Upper lobe of left lung (tissue), 6 donors: ENCODE data around the gene TBC1D16. TPM values are rescaled to one million over a fixed set of nuclear protein-coding genes. Genes with fewer than 3 reads are reported as not detected.
A peak's percentile ranks its signal among the peaks of the same experiment; 100 is the strongest.

Experiments used
- ATAC-seq, 2 donors: fragments of 200-7000 bp; cut with Tn5 transposase; one replicate each; pipeline ENCODE4 v1.9.1; 2022; ENCODE audit warnings: mild to moderate bottlenecking in 2 of 2, moderate library complexity in 2 of 2; ENCODE audit not compliant: low FRiP score in 2 of 2
- DNase-seq, 2 donors: peaks; one replicate each; pipeline ENCODE4 v3.0.0-alpha.2; 2019 to 2020
- H3K27ac ChIP-seq, 4 donors: fragments of 200-600 bp; sonication (generic); one replicate each; pipeline ENCODE4 v1.5.1; 2016 to 2019
- H3K27me3 ChIP-seq, 4 donors: fragments of 200-600 bp; sonication (generic); one replicate each; pipeline ENCODE4 v1.5.1; 2017 to 2019
- H3K36me3 ChIP-seq, 4 donors: fragments of 200-600 bp; sonication (generic); one replicate each; pipeline ENCODE4 v1.5.1; 2016 to 2019
- H3K4me1 ChIP-seq, 4 donors: fragments of 200-600 bp; sonication (generic); one replicate each; pipeline ENCODE4 v1.5.1; 2018 to 2019
- H3K4me3 ChIP-seq, 4 donors: fragments of 200-600 bp; sonication (generic); one replicate each; pipeline ENCODE4 v1.5.1; 2017 to 2019; ENCODE audit warnings: mild to moderate bottlenecking in 2 of 4, moderate library complexity in 1 of 4
- H3K9me3 ChIP-seq, 4 donors: fragments of 200-600 bp; sonication (generic); one replicate each; pipeline ENCODE4 v1.5.1; 2018 to 2019
- CTCF ChIP-seq, 6 experiments: fragments of 450-650 bp in 4 of 6; fragments of 200-600 bp in 2 of 6; sonication (generic) in 2 of 6; IDR thresholded peaks; one replicate each; pipeline ENCODE4 v1.5.1; 2016 to 2019; ENCODE audit warnings: antibody characterized with exemption in 6 of 6
- EP300 ChIP-seq, 4 donors: sonication (generic); formaldehyde crosslinking; IDR thresholded peaks; one replicate each; pipeline ENCODE4 v1.5.1; 2017; ENCODE audit warnings: antibody characterized with exemption in 4 of 4, control low read depth in 2 of 4
- POLR2A ChIP-seq, 4 donors: fragments of 450-650 bp; IDR thresholded peaks; one replicate each; pipeline ENCODE4 v1.5.1; 2016 to 2017; ENCODE audit warnings: antibody characterized with exemption in 4 of 4, mild to moderate bottlenecking in 2 of 4
- POLR2AphosphoS5 ChIP-seq, 2 donors: sonication (generic); formaldehyde crosslinking; IDR thresholded peaks; one replicate each; pipeline ENCODE4 v1.5.1; 2017; ENCODE audit warnings: antibody characterized with exemption in 2 of 2
- WGBS, 2 donors: methylation state at CpG; one replicate each; pipeline ENCODE4 v1.1.5; 2017 to 2018; 5-methylcytosine and 5-hydroxymethylcytosine counted together
- total RNA-seq, 6 donors: library from RNA; depleted of rRNA in 4 of 6; stranded (reverse); fragments of >200 nt in 4 of 6; gene quantifications; one replicate each; pipeline versions ENCODE4 v1.1.0 to v1.2.1, GENCODE V29; 2016 to 2021
- donor health status: DM: no; HTN: no; CAD: no; lungs with moderate emphysema.
- donor health status: DM: no; HTN: yes; CAD: no; lungs with severe emphysema.

TBC1D16 gene
- total RNA-seq, 6 donors from 2014 or later: 15.6 to 60.8 (median 24.1) TPM

- Histone ChIP-seq H3K4me1 (peaks cover 28 to 39% (median 31%) of the 10 kb centered on the region in 4 donors), H3K27me3 (no peaks in the 10 kb centered on the region), H3K4me3 (peak overlapping the region in 3 of 4 donors; percentile 32 to 43 (median 42)), H3K27ac (peak overlapping the region; percentile 87 to 92 (median 90)), H3K36me3 (no peaks in the 10 kb centered on the region), H3K9me3 (no peaks in the 10 kb centered on the region)
- TF ChIP-seq EP300 (IDR thresholded peaks at IDR 0.05): no peak
- no peak for TF ChIP-seq CTCF (IDR thresholded peaks at IDR 0.05)
- no peak for TF ChIP-seq POLR2AphosphoS5 (IDR thresholded peaks at IDR 0.05)
- no peak for TF ChIP-seq POLR2A (IDR thresholded peaks at IDR 0.05)
- DNase-seq (no peak), ATAC-seq (peak; percentile 42 to 47)
- WGBS, 2 donors: 66 to 86% methylated on average over 9 to 15 of the region's 15 CpGs
These were observed 34.9 kb upstream of the TBC1D16 start for GRCh38 chr17:80070375-80071115.

DNA sequence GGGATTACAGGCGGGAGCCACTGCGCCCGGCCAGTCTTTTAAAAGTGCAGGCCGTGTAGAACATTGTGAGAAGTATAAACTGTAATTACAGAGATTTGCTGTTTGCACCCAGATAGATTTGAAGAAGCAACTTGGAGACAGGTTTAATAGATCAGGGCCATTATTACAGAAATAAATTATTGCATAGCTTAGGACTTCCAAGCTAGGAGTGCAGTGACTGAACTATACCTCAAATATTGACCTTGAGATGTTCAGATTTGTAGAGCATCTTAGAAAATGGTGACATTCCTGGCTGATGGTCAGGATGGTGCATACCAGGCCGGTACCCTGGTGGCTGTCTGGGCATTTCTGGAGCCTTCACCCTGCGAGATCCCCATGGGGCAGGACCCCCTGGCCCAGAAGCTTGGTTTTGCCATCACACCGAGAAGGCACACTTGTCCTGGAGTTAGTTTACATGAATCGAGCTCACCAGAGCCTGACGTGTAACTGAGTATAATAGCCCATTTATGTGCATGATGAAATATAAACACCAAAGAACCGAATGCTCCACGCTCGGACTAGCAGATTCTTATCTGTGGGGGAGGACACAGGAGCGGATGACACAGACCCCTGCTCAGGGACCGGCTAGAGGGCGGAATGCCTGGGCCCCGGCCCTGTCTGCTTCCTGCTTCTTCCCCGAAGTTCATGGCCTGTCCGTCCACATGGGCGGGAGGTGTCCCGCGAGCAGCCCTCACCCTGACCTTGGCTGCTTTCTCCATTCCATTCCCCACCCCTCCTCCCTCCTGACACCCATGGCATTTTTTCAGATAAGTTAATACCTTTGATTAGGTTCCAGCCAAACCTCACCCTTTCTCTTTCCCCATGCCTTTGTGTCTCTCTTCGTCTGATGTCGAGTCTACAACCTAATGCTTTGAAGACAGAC lies 32.9 kb upstream of the TBC1D16 start:
- ATAC-seq (peak; percentile 66 to 82), DNase-seq (no peak)
- Histone ChIP-seq H3K9me3 (no peaks in the 10 kb centered on the region), H3K27me3 (no peaks in the 10 kb centered on the region), H3K27ac (peak overlapping the region; percentile 87 to 92 (median 90)), H3K4me3 (no peak overlapping the region), H3K4me1 (peaks cover 29 to 45% (median 35%) of the 10 kb centered on the region in 4 donors), H3K36me3 (no peaks in the 10 kb centered on the region)
- WGBS, 2 donors: 64 to 67% methylated on average over 18 to 23 of the region's 23 CpGs
- TF ChIP-seq POLR2A (IDR thresholded peaks at IDR 0.05): no peak
- peak in 1 of 4 donors; percentile 55 for TF ChIP-seq EP300 (IDR thresholded peaks at IDR 0.05)
- TF ChIP-seq CTCF (IDR thresholded peaks at IDR 0.05): no peak
- TF ChIP-seq POLR2AphosphoS5 (IDR thresholded peaks at IDR 0.05): peak; percentile 48 to 51

DNA sequence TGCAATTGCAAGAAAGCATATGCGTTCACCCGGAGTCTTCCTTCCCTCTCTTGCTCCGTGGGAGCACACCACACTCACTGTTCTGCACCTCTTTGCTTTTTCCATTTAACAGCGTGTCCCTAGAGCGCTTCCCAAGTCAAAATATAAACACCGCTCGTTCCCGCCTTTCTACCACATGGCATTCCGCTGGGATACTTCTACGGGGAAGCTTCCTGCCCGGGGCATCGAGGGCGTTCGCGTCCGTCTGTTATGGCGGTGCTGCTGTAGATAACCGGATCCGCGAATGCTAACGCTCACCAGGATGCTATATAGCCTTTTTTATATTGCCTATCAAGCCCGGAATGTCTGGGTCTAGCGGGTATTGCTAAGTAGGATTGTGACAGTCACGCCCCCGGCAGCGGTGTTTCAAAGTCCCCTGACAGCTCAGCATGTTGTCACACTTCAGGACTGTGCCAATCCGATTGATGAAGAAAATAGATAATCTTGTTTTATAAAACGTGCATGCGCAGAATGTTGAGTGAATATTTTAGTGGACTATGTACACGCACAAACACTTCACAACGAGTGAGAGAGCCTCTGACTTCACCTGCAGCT lies 31.8 kb upstream of the TBC1D16 start:
- ATAC-seq (no peak), DNase-seq (no peak)
- H3K9me3 ChIP-seq: no peaks in the 10 kb centered on the region
- peak overlapping the region in 1 of 4 donors; percentile 90 for H3K27ac ChIP-seq
- H3K4me1 ChIP-seq: peaks cover 29 to 45% (median 35%) of the 10 kb centered on the region in 4 donors
- H3K36me3 ChIP-seq: no peaks in the 10 kb centered on the region
- TF ChIP-seq POLR2A (IDR thresholded peaks at IDR 0.05) (no peak), CTCF (IDR thresholded peaks at IDR 0.05) (no peak), POLR2AphosphoS5 (IDR thresholded peaks at IDR 0.05) (no peak), EP300 (IDR thresholded peaks at IDR 0.05) (no peak)
- H3K27me3 ChIP-seq: no peaks in the 10 kb centered on the region
- 94 to 97% methylated on average over 31 of the region's 31 CpGs for WGBS, 2 donors
- H3K4me3 ChIP-seq: no peak overlapping the region

DNA sequence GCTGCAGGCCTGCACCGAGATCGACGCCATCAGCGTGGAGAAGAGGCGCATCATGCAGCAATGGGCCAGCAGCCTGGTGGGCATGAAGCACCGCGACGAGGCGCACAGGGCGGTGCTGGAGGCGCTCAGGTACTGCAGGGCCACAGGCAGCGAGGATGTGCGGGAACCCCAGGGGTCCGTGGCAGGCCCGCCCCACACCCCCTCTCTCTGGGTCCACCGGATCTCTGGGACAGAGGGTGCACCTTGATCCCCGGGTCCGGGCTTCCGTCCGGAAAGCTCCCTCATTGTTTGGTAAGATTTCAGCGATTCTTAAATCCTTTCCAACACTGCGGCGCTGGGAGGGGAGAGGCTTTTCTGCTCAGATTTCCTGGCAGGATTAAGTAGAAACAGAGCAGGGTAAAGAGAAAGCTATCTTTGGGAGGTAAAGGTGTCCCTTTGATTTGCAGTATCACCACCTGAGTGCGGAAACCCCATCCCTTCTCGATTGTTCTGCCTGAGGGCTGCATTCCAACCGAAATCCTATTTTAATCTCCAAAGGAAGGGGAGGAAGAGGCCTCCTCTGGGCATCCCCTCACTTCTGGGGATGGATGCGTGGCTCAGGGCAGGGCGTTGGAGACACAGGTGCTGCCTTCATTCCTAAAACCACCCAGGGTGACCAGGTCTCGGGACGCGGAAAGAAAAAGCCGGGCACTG lies 30.0 kb upstream of the TBC1D16 start:
- ATAC-seq (no peak), DNase-seq (no peak)
- H3K4me3 ChIP-seq: no peak overlapping the region
- H3K27ac ChIP-seq: peak overlapping the region in 1 of 4 donors; percentile 84
- no peaks in the 10 kb centered on the region for H3K36me3 ChIP-seq
- peaks cover 24 to 33% (median 30%) of the 10 kb centered on the region in 4 donors for H3K4me1 ChIP-seq
- no peak for TF ChIP-seq EP300 (IDR thresholded peaks at IDR 0.05)
- no peaks in the 10 kb centered on the region for H3K9me3 ChIP-seq
- WGBS, 2 donors: 90% methylated on average over 22 to 32 of the region's 32 CpGs
- no peaks in the 10 kb centered on the region for H3K27me3 ChIP-seq
